Measurements from ENCODE around the gene SOX8. TPM values are rescaled to one million over a fixed set of nuclear protein-coding genes. Genes with fewer than 3 reads are reported as not detected.

Gene SOX8
- total and polyA plus RNA-seq, 2 donors (not counting 1 experiment from before 2014, with no cell fraction given): 0.03 TPM; not detected in 1

DNA sequence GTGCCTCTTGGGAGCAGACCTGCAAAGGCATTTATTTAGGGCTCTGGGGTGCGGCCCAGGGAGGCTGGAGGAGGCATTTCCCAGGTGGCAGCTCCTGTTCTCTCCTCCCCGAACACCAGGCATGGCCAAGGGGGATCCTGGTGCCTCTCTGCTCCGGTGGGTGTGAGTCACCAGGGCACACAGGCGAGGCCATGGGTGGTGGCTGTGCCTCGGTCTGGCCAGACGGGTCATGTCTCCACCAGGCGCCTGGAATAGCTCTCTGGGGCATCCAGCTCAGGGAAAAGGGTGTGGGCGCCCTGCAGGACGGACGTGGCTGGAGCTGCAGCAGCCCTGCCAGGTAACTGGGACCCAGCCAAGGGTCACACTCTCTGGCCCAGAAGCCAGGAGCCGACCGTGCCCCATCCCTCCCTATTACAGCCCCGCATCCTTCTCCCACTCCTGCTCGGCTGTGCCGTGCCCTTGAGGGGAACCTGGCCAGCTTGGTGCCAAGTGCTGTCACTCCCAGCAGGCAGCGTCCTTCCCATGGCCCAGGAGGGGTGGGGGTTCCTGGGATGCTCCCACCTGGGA, 25.8 kb downstream of the SOX8 start:
- no peaks in the 10 kb centered on the region for H3K27me3 ChIP-seq (ENCODE audit: control insufficient read depth, insufficient read depth, low read length)
- H3K9me3 ChIP-seq (ENCODE audit: control insufficient read depth, insufficient read depth, low read depth, low read length): no peaks in the 10 kb centered on the region
- H2AFZ ChIP-seq (ENCODE audit: low read length): no peak overlapping the region
- DNase-seq (ENCODE audit: low read depth in 2 of 2): no peak
- TF ChIP-seq, protein P1, sequence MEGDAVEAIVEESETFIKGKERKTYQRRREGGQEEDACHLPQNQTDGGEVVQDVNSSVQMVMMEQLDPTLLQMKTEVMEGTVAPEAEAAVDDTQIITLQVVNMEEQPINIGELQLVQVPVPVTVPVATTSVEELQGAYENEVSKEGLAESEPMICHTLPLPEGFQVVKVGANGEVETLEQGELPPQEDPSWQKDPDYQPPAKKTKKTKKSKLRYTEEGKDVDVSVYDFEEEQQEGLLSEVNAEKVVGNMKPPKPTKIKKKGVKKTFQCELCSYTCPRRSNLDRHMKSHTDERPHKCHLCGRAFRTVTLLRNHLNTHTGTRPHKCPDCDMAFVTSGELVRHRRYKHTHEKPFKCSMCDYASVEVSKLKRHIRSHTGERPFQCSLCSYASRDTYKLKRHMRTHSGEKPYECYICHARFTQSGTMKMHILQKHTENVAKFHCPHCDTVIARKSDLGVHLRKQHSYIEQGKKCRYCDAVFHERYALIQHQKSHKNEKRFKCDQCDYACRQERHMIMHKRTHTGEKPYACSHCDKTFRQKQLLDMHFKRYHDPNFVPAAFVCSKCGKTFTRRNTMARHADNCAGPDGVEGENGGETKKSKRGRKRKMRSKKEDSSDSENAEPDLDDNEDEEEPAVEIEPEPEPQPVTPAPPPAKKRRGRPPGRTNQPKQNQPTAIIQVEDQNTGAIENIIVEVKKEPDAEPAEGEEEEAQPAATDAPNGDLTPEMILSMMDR (conservative IDR thresholded peaks at IDR 0.05 in 1 of 2, IDR thresholded peaks at IDR 0.05 in 1 of 2; ENCODE audit: low read depth in 1 of 2, low read length in 2 of 2): no peak
- TF ChIP-seq EZH2 (IDR thresholded peaks at IDR 0.05; ENCODE audit: low read length, missing control alignments): no peak
- H3K4me2 ChIP-seq (ENCODE audit: extremely low read depth, insufficient read depth, low read length): no peak overlapping the region
- H3K4me3 ChIP-seq (replicated peaks in 1 of 4; ENCODE audit: control extremely low read depth in 1 of 4, insufficient read depth in 1 of 4, low read depth in 3 of 4, low read length in 4 of 4): no peak overlapping the region
- no peak overlapping the region for H3K27ac ChIP-seq (ENCODE audit: insufficient read depth, low read length)
- no peaks in the 10 kb centered on the region for H3K79me2 ChIP-seq (ENCODE audit: control insufficient read depth, insufficient read depth, low read length)
- H4K20me1 ChIP-seq (ENCODE audit: control insufficient read depth, extremely low read depth, insufficient read depth, low read length): no peaks in the 10 kb centered on the region
- no peak overlapping the region for H3K9ac ChIP-seq (ENCODE audit: insufficient read depth, low read length)
- H3K36me3 ChIP-seq (ENCODE audit: control insufficient read depth, insufficient read depth, low read length): no peaks in the 10 kb centered on the region
- H3K4me1 ChIP-seq (ENCODE audit: control insufficient read depth, extremely low read depth, insufficient read depth, low read length): no peaks in the 10 kb centered on the region

DNA sequence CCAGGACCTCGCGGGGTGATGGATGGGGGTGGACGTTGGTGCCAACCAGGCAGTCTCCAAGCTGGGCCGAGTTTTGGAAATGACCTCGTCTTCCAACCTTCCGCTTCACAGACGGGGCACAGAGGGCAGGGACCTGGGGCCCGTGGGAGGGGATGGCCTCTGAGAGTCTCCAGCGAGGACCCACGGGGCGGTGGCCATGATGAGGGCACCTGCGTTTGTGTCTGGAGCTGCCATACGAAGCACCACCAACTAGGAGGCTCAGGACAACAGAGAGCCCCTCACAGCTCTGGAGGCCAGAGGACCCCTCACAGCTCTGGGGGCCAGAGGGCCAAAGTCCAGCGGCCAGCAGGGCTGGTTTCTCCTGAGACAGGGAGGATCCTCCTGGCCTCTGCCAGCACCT, 26.5 kb downstream of the SOX8 start:
- Histone ChIP-seq H3K9ac (ENCODE audit: insufficient read depth, low read length) (no peak overlapping the region), H3K27me3 (ENCODE audit: control insufficient read depth, insufficient read depth, low read length) (no peaks in the 10 kb centered on the region), H3K27ac (ENCODE audit: insufficient read depth, low read length) (no peak overlapping the region), H4K20me1 (ENCODE audit: control insufficient read depth, extremely low read depth, insufficient read depth, low read length) (no peaks in the 10 kb centered on the region), H3K4me2 (ENCODE audit: extremely low read depth, insufficient read depth, low read length) (no peak overlapping the region), H3K9me3 (ENCODE audit: control insufficient read depth, insufficient read depth, low read depth, low read length) (no peaks in the 10 kb centered on the region), H2AFZ (ENCODE audit: low read length) (no peak overlapping the region), H3K36me3 (ENCODE audit: control insufficient read depth, insufficient read depth, low read length) (no peaks in the 10 kb centered on the region), H3K4me1 (ENCODE audit: control insufficient read depth, extremely low read depth, insufficient read depth, low read length) (no peaks in the 10 kb centered on the region), H3K4me3 (replicated peaks in 1 of 4; ENCODE audit: control extremely low read depth in 1 of 4, insufficient read depth in 1 of 4, low read depth in 3 of 4, low read length in 4 of 4) (no peak overlapping the region), H3K79me2 (ENCODE audit: control insufficient read depth, insufficient read depth, low read length) (no peaks in the 10 kb centered on the region)
- no peak for DNase-seq (ENCODE audit: low read depth in 2 of 2)
- TF ChIP-seq, protein P1 (conservative IDR thresholded peaks at IDR 0.05 in 1 of 2, IDR thresholded peaks at IDR 0.05 in 1 of 2; ENCODE audit: low read depth in 1 of 2, low read length in 2 of 2): no peak
- no peak for TF ChIP-seq EZH2 (IDR thresholded peaks at IDR 0.05; ENCODE audit: low read length, missing control alignments)

DNA sequence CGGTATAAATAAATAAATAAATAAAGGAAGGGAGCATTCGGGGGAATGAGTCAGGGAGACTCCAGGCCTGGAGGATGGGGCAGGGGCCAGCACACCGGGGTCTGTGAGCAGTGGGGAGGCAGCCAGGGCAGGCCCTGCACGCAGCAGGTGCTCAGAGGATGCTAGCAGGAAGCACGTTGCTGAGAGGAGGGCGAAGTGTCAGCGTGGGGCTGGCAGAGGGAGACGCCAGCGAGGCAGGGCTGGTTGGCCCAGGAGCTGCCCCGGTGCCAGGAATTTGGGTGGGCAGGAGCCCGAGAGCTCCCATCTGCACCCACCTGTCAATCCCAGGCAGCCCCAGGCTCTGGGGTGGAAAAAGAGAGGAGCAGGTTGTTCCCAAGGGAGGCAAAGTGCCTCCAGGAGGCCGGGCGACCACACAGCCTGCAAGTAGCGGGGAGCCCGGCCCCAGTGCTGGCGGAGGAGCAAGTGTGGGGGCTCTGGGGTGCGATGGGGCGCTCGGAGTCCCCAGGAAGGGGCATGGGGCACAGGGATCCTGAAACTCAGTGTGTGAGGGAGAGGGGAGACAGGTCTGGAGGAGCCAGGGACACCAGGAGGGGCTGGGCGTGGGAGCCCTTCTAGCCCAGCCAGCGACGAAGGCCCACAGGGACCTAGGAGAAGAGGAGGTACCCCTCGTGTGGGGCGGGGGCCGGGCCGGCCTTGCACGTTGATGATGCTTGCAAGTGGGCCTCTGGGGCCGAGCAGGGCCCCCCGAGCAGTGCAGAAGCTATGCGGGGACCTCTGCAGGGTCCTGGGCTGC, 28.0 kb downstream of the SOX8 start:
- no peaks in the 10 kb centered on the region for H3K79me2 ChIP-seq (ENCODE audit: control insufficient read depth, insufficient read depth, low read length)
- DNase-seq (ENCODE audit: low read depth in 2 of 2): no peak
- H3K36me3 ChIP-seq (ENCODE audit: control insufficient read depth, insufficient read depth, low read length): no peaks in the 10 kb centered on the region
- no peaks in the 10 kb centered on the region for H3K4me1 ChIP-seq (ENCODE audit: control insufficient read depth, extremely low read depth, insufficient read depth, low read length)
- no peak overlapping the region for H2AFZ ChIP-seq (ENCODE audit: low read length)
- H3K4me2 ChIP-seq (ENCODE audit: extremely low read depth, insufficient read depth, low read length): no peak overlapping the region
- TF ChIP-seq EZH2 (IDR thresholded peaks at IDR 0.05; ENCODE audit: low read length, missing control alignments): no peak
- TF ChIP-seq, protein P1 (conservative IDR thresholded peaks at IDR 0.05 in 1 of 2, IDR thresholded peaks at IDR 0.05 in 1 of 2; ENCODE audit: low read depth in 1 of 2, low read length in 2 of 2): no peak
- no peaks in the 10 kb centered on the region for H4K20me1 ChIP-seq (ENCODE audit: control insufficient read depth, extremely low read depth, insufficient read depth, low read length)
- H3K9ac ChIP-seq (ENCODE audit: insufficient read depth, low read length): no peak overlapping the region
- no peaks in the 10 kb centered on the region for H3K9me3 ChIP-seq (ENCODE audit: control insufficient read depth, insufficient read depth, low read depth, low read length)
- H3K27me3 ChIP-seq (ENCODE audit: control insufficient read depth, insufficient read depth, low read length): no peaks in the 10 kb centered on the region
- no peak overlapping the region for H3K4me3 ChIP-seq (replicated peaks in 1 of 4; ENCODE audit: control extremely low read depth in 1 of 4, insufficient read depth in 1 of 4, low read depth in 3 of 4, low read length in 4 of 4)
- H3K27ac ChIP-seq (ENCODE audit: insufficient read depth, low read length): no peak overlapping the region

All from fibroblast of lung (primary cell).